Neuronal stem cell (in vitro differentiated cells): ENCODE results near the gene MTUS2.

Experiments
- DNase-seq: peaks from one replicate; pipeline ENCODE4 v3.0.0-alpha.2; 2013; ENCODE audit warnings: low spot score
- H2AFZ ChIP-seq: one replicate; pipeline ENCODE4 v1.6.1; 2013; ENCODE audit warnings: mild to moderate bottlenecking, low read length, inconsistent platforms
- H2AK5ac ChIP-seq: 2 replicates; pipeline ENCODE4 v1.6.1; 2013; ENCODE audit warnings: low read depth, mild to moderate bottlenecking, inconsistent platforms, low read length, moderate library complexity, mixed read lengths
- H2BK120ac ChIP-seq: 2 replicates; pipeline ENCODE4 v1.6.1; 2013; ENCODE audit warnings: low read depth, mild to moderate bottlenecking, inconsistent platforms, low read length, moderate library complexity, mixed read lengths
- H2BK12ac ChIP-seq: one replicate; pipeline ENCODE4 v1.6.1; 2013; ENCODE audit warnings: low read length, inconsistent platforms
- H2BK15ac ChIP-seq: 2 replicates; pipeline ENCODE4 v1.6.1; 2013; ENCODE audit warnings: mild to moderate bottlenecking, low read length, inconsistent platforms, mixed read lengths
- H2BK5ac ChIP-seq: one replicate; pipeline ENCODE4 v1.6.1; 2013; ENCODE audit warnings: inconsistent platforms, mild to moderate bottlenecking, low read length, moderate library complexity
- H3K14ac ChIP-seq: one replicate; pipeline ENCODE4 v1.6.1; 2013; ENCODE audit warnings: low read length, inconsistent platforms
- H3K18ac ChIP-seq: 2 replicates; pipeline ENCODE4 v1.6.1; 2013; ENCODE audit warnings: low read length, inconsistent platforms
- H3K23ac ChIP-seq: 2 replicates; pipeline ENCODE4 v1.6.1; 2013; ENCODE audit warnings: low read depth, mild to moderate bottlenecking, mixed read lengths, low read length, inconsistent platforms; ENCODE audit not compliant: poor library complexity
- H3K27ac ChIP-seq: replicated peaks from 3 replicates; pipeline ENCODE4 v1.5.1; 2013; ENCODE audit warnings: low read length, inconsistent platforms
- H3K27me3 ChIP-seq, 3 experiments: 2 replicates each; pipeline ENCODE4 v1.6.1; 2013; ENCODE audit warnings: low read length in 3 of 3, mild to moderate bottlenecking in 2 of 3, inconsistent platforms in 1 of 3, low read depth in 1 of 3, mixed read lengths in 1 of 3, moderate library complexity in 1 of 3; ENCODE audit not compliant: control insufficient read depth in 3 of 3, insufficient read depth in 3 of 3
- H3K36me3 ChIP-seq, 2 donors: replicated peaks in 1 of 2; 2 replicates each; pipeline ENCODE4 v1.6.1; 2013; ENCODE audit warnings: low read length in 2 of 2; ENCODE audit not compliant: control insufficient read depth in 2 of 2, insufficient read depth in 2 of 2
- H3K4ac ChIP-seq: 2 replicates; pipeline ENCODE4 v1.6.1; 2013; ENCODE audit warnings: inconsistent platforms, mild to moderate bottlenecking, low read length, moderate library complexity
- H3K4me1 ChIP-seq, 2 donors: 1 replicate in 1 of 2; 2 replicates in 1 of 2; pipeline ENCODE4 v1.6.1; 2013; ENCODE audit warnings: low read length in 2 of 2, low read depth in 1 of 2; ENCODE audit not compliant: control insufficient read depth in 2 of 2, insufficient read depth in 1 of 2
- H3K4me2 ChIP-seq: one replicate; pipeline ENCODE4 v1.6.1; 2013; ENCODE audit warnings: mild to moderate bottlenecking, low read length, inconsistent platforms; ENCODE audit not compliant: insufficient read depth, poor library complexity, severe bottlenecking
- H3K4me3 ChIP-seq, 2 donors: 2 replicates each; pipeline ENCODE4 v1.5.1; 2013; ENCODE audit warnings: low read length in 2 of 2, mild to moderate bottlenecking in 2 of 2, inconsistent platforms in 1 of 2, moderate library complexity in 1 of 2
- H3K79me1 ChIP-seq: one replicate; pipeline ENCODE4 v1.6.1; 2013; ENCODE audit warnings: low read depth, mild to moderate bottlenecking, inconsistent platforms, low read length, moderate library complexity
- H3K9ac ChIP-seq: one replicate; pipeline ENCODE4 v1.6.1; 2013; ENCODE audit warnings: mild to moderate bottlenecking, low read depth, low read length, inconsistent platforms; ENCODE audit not compliant: poor library complexity
- H3K9me3 ChIP-seq, 2 donors: replicated peaks in 1 of 2; 2 replicates each; pipeline versions ENCODE3 to v1.6.1; 2013; ENCODE audit warnings: low read length in 2 of 2, mild to moderate bottlenecking in 2 of 2, inconsistent platforms in 1 of 2, low read depth in 1 of 2, mixed read lengths in 1 of 2, moderate library complexity in 1 of 2; ENCODE audit not compliant: control insufficient read depth in 2 of 2, insufficient read depth in 1 of 2
- H4K8ac ChIP-seq: one replicate; pipeline ENCODE4 v1.6.1; 2013; ENCODE audit warnings: low read depth, mild to moderate bottlenecking, inconsistent platforms, low read length, moderate library complexity
- H4K91ac ChIP-seq: one replicate; pipeline ENCODE4 v1.6.1; 2013; ENCODE audit warnings: low read length, low read depth, mild to moderate bottlenecking, inconsistent platforms; ENCODE audit not compliant: poor library complexity
- WGBS, 2 donors: extraction: QIAGEN DNeasy Blood & Tissue Kit; methylation state at CpG; one replicate each; pipeline ENCODE4 v1.1.7; 2013; ENCODE audit warnings: missing lambda C conversion rate in 2 of 2, mixed read lengths in 1 of 2; ENCODE audit not compliant: insufficient read length in 2 of 2, insufficient replicate concordance in 1 of 2; ENCODE audit errors: extremely low coverage in 2 of 2; 5-methylcytosine and 5-hydroxymethylcytosine counted together

MTUS2 gene

GRCh38 chr13:29046588-29046987 lies 226.4 kb downstream of the MTUS2 start:
- peaks cover 0 to 3% of the 10 kb centered on the region in 2 donors for H3K4me1 ChIP-seq
- WGBS, 2 donors = no CpG with 5 or more reads among the region's 4 CpGs
- H2BK120ac ChIP-seq = no peak overlapping the region
- no peak overlapping the region for H4K8ac ChIP-seq
- no peak overlapping the region for H3K23ac ChIP-seq
- no peak for DNase-seq
- H4K91ac ChIP-seq = no peak overlapping the region
- H3K4ac ChIP-seq = no peak overlapping the region
- no peak overlapping the region for H3K14ac ChIP-seq
- no peaks in the 10 kb centered on the region for H3K36me3 ChIP-seq
- no peak overlapping the region for H2BK15ac ChIP-seq
- H3K18ac ChIP-seq = no peak overlapping the region
- H3K27ac ChIP-seq = no peak overlapping the region
- peaks cover 0 to 4% of the 10 kb centered on the region in 2 donors for H3K9me3 ChIP-seq
- no peak overlapping the region for H3K9ac ChIP-seq
- H3K4me2 ChIP-seq = no peak overlapping the region
- no peak overlapping the region for H2BK5ac ChIP-seq
- no peak overlapping the region for H2BK12ac ChIP-seq
- H3K4me3 ChIP-seq = no peak overlapping the region
- H2AFZ ChIP-seq = no peak overlapping the region
- no peaks in the 10 kb centered on the region for H3K27me3 ChIP-seq
- H2AK5ac ChIP-seq = no peak overlapping the region
- no peaks in the 10 kb centered on the region for H3K79me1 ChIP-seq

DNA sequence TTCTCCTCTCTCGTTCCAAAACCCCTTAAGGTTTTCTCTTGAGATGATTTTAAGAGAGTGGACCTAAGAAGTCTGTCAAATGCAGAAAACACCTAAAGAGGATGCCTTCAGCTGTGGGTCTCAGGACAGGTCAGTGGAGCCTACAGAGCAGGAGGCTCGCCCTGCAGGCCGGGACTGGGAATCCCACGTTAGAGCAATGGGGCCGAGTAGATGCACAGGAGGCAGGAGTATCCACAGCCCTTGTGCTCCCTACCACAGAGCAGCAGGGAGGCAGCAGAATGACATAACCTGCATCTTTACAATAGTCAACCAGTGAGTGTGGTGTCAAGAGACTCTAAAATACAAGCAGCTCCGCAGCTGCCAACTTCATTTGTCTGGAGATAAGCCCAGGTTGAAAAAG lies 229.4 kb downstream of the MTUS2 start:
- H2AK5ac ChIP-seq = no peak overlapping the region
- H3K4ac ChIP-seq = no peak overlapping the region
- H3K36me3 ChIP-seq = no peaks in the 10 kb centered on the region
- no peak overlapping the region for H3K4me3 ChIP-seq
- H4K8ac ChIP-seq = no peak overlapping the region
- H2BK12ac ChIP-seq = no peak overlapping the region
- H3K9me3 ChIP-seq = peaks cover 0 to 4% of the 10 kb centered on the region in 2 donors
- H2BK5ac ChIP-seq = no peak overlapping the region
- H3K14ac ChIP-seq = no peak overlapping the region
- H3K18ac ChIP-seq = peak overlapping the region; percentile 15
- H3K4me1 ChIP-seq = peaks cover 0 to 3% of the 10 kb centered on the region in 2 donors
- H3K4me2 ChIP-seq = no peak overlapping the region
- no CpG with 5 or more reads among the region's 6 CpGs for WGBS, 2 donors
- H3K9ac ChIP-seq = no peak overlapping the region
- no peaks in the 10 kb centered on the region for H3K79me1 ChIP-seq
- no peak overlapping the region for H2BK120ac ChIP-seq
- no peak overlapping the region for H3K23ac ChIP-seq
- no peak overlapping the region for H2BK15ac ChIP-seq
- no peak overlapping the region for H2AFZ ChIP-seq
- no peak for DNase-seq
- H3K27ac ChIP-seq = no peak overlapping the region
- no peak overlapping the region for H4K91ac ChIP-seq
- H3K27me3 ChIP-seq = no peaks in the 10 kb centered on the region

DNA sequence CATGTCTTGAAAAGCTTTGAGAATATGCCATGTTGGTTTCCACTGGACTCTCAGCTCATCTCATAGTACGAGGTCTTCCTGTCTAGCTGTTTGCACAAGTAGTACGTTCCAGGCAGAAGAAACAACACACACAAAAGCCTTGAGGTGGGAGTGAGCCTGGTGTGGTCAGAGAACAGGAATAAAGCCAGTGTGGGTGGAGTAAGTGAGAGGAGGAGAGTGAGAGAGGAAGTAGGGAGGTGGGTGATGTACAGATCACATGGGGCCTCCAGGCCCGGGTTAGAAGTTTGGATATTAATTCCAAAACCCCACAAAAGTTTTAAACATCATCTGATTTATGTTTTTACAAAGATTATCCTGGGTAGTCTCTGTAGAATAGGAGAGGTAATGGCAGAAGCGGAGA lies 230.6 kb downstream of the MTUS2 start:
- Histone ChIP-seq H4K8ac (no peak overlapping the region), H2AK5ac (no peak overlapping the region), H3K9ac (no peak overlapping the region), H2AFZ (no peak overlapping the region), H3K36me3 (no peaks in the 10 kb centered on the region), H2BK5ac (no peak overlapping the region), H3K79me1 (no peaks in the 10 kb centered on the region), H3K27ac (no peak overlapping the region), H2BK12ac (no peak overlapping the region), H3K27me3 (no peaks in the 10 kb centered on the region), H2BK120ac (no peak overlapping the region), H3K4me2 (no peak overlapping the region), H3K9me3 (peaks cover 0 to 1% of the 10 kb centered on the region in 2 donors), H3K4ac (no peak overlapping the region), H3K14ac (no peak overlapping the region), H2BK15ac (no peak overlapping the region), H3K18ac (no peak overlapping the region), H3K4me3 (no peak overlapping the region), H3K4me1 (peaks cover 0 to 3% of the 10 kb centered on the region in 2 donors), H3K23ac (no peak overlapping the region), H4K91ac (no peak overlapping the region)
- no CpG with 5 or more reads among the region's 4 CpGs for WGBS, 2 donors
- DNase-seq = no peak

DNA sequence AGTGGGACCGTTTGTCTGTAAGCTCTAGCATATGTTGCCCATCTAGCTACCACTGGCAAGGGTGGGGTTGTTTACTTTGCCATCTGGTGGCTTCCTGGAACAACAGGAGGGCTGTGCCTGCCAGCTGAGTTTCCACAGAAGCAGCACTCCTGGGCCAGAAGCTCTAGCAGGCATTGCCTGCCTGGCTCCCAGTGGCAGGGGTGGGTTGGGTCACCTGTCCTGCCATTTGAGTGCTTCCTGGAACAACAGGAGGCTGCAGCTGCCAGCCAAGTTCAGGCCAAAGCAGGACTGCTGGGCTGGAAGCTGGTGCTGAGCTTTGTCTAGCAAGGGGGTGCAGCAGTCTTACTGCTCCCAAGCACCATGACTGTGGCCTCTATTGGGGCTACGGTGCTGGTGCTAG lies 239.7 kb downstream of the MTUS2 start:
- H2AFZ ChIP-seq = no peak overlapping the region
- no peak overlapping the region for H3K18ac ChIP-seq
- no peaks in the 10 kb centered on the region for H3K9me3 ChIP-seq
- no peak overlapping the region for H3K27ac ChIP-seq
- H3K27me3 ChIP-seq = no peaks in the 10 kb centered on the region
- no peaks in the 10 kb centered on the region for H3K36me3 ChIP-seq
- DNase-seq = no peak
- H3K79me1 ChIP-seq = no peaks in the 10 kb centered on the region
- no peak overlapping the region for H3K4ac ChIP-seq
- no peak overlapping the region for H3K4me3 ChIP-seq
- H2BK12ac ChIP-seq = no peak overlapping the region
- no peak overlapping the region for H2BK120ac ChIP-seq
- no peak overlapping the region for H4K91ac ChIP-seq
- no peak overlapping the region for H3K14ac ChIP-seq
- H3K4me2 ChIP-seq = no peak overlapping the region
- H3K4me1 ChIP-seq = no peaks in the 10 kb centered on the region
- peak overlapping the region; percentile 29 for H4K8ac ChIP-seq
- no peak overlapping the region for H2BK15ac ChIP-seq
- H2BK5ac ChIP-seq = no peak overlapping the region
- WGBS, 2 donors = no CpG with 5 or more reads among the region's 2 CpGs
- H3K9ac ChIP-seq = no peak overlapping the region
- H3K23ac ChIP-seq = peak overlapping the region; percentile 18
- no peak overlapping the region for H2AK5ac ChIP-seq
